Adipocyte (in vitro differentiated cells): Measurements from ENCODE around the gene DNAH11.

ENCODE experiments used
- DNase-seq: peaks from one replicate; pipeline ENCODE4 v3.0.0-alpha.2; 2015; ENCODE audit warnings: low read depth
- H3K27me3 ChIP-seq: replicated peaks from 2 replicates; pipeline ENCODE4 v1.7.0; 2013; ENCODE audit warnings: mild to moderate bottlenecking, low read length, moderate library complexity; ENCODE audit not compliant: control insufficient read depth, insufficient read depth
- H3K36me3 ChIP-seq: 2 replicates; pipeline ENCODE4 v1.7.0; 2013; ENCODE audit warnings: low read length, mild to moderate bottlenecking, moderate library complexity; ENCODE audit not compliant: control insufficient read depth, insufficient read depth, severe bottlenecking
- H3K4me1 ChIP-seq: 2 replicates; pipeline ENCODE4 v1.7.0; 2013; ENCODE audit warnings: mild to moderate bottlenecking, low read length, moderate library complexity; ENCODE audit not compliant: control insufficient read depth, insufficient read depth
- H3K4me3 ChIP-seq: 2 replicates; pipeline ENCODE4 v1.7.0; 2013; ENCODE audit warnings: mild to moderate bottlenecking, low read length, moderate library complexity
- H3K9ac ChIP-seq: 2 replicates; pipeline ENCODE4 v1.7.0; 2013; ENCODE audit warnings: mild to moderate bottlenecking, low read length, moderate library complexity
- H3K9me3 ChIP-seq: 2 replicates; pipeline ENCODE4 v1.7.0; 2013; ENCODE audit warnings: mild to moderate bottlenecking, low read length, moderate library complexity; ENCODE audit not compliant: control insufficient read depth

The DNAH11 gene

DNA sequence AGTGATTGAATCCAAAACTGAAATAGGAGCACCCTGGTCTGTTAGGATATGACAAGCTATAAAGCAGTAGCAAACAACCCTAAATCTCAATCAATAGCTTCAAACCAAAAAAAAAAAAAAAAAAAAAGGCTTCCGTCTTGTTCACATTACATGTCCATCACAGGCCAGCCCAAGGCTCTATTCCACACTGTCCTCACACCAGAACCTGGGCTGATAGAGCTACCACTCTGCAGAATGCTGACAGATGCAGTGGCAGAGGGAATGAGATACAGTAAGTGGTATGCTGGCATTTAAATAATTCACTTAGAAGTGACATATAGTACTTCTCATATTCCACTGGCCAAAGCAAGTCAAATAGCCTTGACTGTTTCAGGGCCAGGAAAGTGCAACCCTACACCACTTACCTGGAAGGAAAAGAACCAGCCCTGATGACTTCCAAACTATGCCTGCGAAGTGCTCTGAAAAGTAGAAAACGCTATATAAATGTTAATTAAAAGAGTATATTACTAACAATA, 397.1 kb downstream of the DNAH11 start:
- H3K36me3 ChIP-seq: peaks cover 3% of the 10 kb centered on the region
- peaks cover 2% of the 10 kb centered on the region for H3K9me3 ChIP-seq
- peaks cover 9% of the 10 kb centered on the region for H3K4me1 ChIP-seq
- no peak overlapping the region for H3K9ac ChIP-seq
- no peaks in the 10 kb centered on the region for H3K27me3 ChIP-seq
- no peak overlapping the region for H3K4me3 ChIP-seq
- DNase-seq: no peak

DNA sequence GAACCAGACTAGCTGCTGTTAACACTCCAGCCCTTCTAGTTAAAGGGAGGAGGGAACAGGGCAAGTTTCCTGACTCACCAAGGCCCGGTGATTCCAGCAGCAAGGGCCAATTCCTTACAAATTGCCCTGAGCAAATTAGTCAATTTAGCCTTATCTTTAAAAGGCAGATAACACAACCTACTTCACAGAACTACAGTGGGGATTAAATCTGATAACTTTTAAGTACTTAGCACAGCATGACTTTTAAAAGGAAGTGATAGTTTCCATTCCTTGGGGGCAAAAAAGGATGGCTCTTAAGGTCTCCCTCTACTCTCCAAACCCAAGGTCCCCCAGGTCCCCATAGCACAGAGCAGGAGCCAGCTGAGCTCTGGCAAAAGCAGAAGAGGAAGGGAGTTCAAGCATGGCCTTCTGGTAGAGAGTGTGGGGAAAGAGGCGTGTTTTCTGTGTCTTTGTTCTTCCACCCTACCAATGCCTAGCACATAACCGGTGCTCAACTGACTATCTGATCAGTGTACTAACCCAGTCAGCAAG, 398.8 kb downstream of the DNAH11 start:
- Histone ChIP-seq H3K9me3 (no peaks in the 10 kb centered on the region), H3K4me3 (no peak overlapping the region), H3K9ac (no peak overlapping the region), H3K36me3 (peaks cover 3% of the 10 kb centered on the region), H3K4me1 (peaks cover 11% of the 10 kb centered on the region), H3K27me3 (no peaks in the 10 kb centered on the region)
- no peak for DNase-seq

DNA sequence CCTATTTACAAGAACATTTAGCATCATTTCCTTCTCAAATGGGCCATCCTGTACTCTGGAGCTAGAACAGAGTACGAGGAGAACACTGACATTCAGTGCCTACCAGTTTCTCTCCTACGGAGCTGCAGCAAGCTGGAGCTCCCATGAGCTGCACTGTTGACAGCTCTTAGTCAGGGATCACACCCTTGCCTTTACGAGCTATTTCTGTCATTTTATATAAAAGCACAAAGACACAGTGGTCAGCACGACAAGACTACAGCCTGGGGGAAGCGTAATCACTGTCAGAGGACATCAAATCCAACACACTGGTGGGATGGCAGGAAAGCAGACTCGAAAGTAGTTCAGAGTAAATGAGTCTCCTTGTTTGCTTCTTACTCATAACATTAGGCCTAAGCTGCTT, 400.1 kb downstream of the DNAH11 start:
- no peak overlapping the region for H3K9ac ChIP-seq
- no peaks in the 10 kb centered on the region for H3K27me3 ChIP-seq
- no peak overlapping the region for H3K4me3 ChIP-seq
- no peak for DNase-seq
- peaks cover 3% of the 10 kb centered on the region for H3K36me3 ChIP-seq
- peaks cover 17% of the 10 kb centered on the region for H3K4me1 ChIP-seq
- H3K9me3 ChIP-seq: no peaks in the 10 kb centered on the region

DNA sequence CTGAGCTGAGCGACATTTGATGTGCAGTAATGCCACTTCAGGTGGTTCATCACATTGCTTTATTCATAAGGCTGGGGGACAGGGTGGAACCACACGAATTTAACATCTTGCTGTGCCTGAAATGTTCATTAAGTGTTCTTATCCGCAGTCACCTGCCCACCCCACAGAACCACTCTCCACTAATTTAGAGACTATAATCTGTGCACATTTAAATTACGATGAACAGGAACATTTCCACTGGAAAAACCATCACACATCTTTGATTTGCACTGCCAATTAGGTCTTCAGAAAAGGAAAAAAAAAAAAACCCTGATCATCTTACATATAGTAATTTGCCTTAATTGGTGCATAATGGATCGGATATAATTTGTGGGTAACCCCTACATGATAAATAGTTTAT, 400.6 kb downstream of the DNAH11 start:
- Histone ChIP-seq H3K9ac (no peak overlapping the region), H3K27me3 (no peaks in the 10 kb centered on the region), H3K4me1 (peaks cover 21% of the 10 kb centered on the region), H3K9me3 (no peaks in the 10 kb centered on the region), H3K36me3 (no peaks in the 10 kb centered on the region), H3K4me3 (no peak overlapping the region)
- no peak for DNase-seq

DNA sequence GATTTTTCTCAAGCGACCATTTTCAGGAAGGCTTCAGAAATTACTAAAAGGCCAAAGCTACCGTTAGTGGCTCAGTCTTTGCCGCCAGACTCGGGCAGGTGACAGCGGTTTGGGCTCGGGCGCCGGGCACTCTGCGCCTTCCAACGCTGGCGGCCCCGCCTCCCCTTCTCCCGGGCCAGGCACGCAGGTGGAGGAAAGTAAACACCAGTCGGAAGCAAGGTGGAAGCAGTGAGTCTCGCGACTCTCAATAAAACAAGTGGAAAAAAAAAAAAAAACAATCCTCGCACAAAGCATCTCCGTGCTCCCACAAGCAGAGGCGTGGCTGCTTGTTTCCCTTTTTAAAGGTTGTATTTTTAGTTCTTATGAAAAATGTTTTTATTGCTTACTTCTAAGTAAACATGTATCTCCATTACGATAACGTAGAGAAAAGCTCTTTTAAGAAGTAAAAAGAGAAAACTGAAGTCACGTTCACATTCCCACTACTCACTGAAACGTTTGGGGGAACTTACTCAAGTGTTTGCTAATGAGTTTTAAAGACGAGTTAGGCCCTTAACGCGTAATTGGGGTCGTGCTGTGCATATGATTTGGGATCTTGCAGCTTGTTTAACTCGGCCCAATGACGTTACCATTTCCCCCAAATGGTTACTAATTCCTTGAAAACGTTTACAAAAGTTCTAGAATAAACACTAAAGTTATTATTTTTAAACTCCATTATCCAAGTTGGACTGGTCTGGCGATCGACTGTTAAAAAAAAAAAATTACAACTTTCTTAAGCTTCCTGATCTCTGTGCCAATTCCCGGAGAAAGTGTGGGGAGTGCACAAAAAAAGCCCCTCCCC, 402.0 kb downstream of the DNAH11 start:
- Histone ChIP-seq H3K9ac (peak overlapping the region; percentile 85), H3K4me1 (peaks cover 18% of the 10 kb centered on the region), H3K36me3 (no peaks in the 10 kb centered on the region), H3K9me3 (no peaks in the 10 kb centered on the region), H3K4me3 (peak overlapping the region; percentile 88), H3K27me3 (no peaks in the 10 kb centered on the region)
- peak; percentile 44 for DNase-seq

DNA sequence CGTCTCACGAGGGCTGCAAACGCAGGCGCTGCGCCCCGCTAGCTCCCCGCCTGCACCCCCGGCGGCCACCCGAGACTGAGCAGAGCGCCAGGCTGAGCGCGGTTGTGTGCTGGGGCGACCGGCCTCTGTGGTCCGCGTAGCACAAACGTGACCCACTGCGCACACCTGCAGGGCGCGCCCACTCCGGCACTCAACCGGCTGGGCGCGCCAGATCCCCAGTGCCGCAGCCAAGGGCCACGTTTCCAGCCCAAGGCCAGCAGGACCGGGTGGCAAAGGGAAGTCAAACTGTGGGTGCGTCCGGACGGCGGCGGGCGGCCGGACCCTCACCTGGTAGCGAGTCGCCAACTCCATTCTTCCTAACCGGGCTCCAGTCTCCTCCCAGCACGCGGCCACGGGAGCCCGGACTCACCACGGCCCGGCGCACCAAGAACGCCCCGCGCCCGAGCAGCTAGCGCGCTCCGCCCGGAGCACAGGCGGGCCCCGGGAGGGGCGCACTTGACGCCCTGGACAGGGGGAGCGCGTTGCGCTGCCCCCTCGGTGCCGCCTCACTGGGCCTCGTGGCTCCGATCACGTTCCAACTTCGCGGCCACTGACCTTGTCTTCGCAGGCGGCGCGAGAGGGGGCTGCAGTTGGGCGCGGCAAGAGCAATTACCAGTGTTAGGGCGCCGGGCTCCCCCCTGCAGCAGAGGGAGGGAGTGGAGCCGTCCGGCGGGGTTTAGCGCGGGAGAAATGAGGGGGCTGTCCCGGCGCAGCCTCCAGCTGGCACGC, 402.8 kb downstream of the DNAH11 start, which contains the start of gene CDCA7L:
Gene CDCA7L, minus strand, starts transcription at position 446 of the 768 bp plus-strand sequence. Its CDS starts 95 bp downstream, at position 351.
- Histone ChIP-seq H3K9me3 (no peaks in the 10 kb centered on the region), H3K9ac (peak within 1 kb of the TSS; percentile 85), H3K4me1 (peaks cover 18% of the 10 kb centered on the region), H3K4me3 (peak within 1 kb of the TSS; percentile 88), H3K27me3 (no peaks in the 10 kb centered on the region), H3K36me3 (no peaks in the 10 kb centered on the region)
- DNase-seq: peak; percentile 89

DNA sequence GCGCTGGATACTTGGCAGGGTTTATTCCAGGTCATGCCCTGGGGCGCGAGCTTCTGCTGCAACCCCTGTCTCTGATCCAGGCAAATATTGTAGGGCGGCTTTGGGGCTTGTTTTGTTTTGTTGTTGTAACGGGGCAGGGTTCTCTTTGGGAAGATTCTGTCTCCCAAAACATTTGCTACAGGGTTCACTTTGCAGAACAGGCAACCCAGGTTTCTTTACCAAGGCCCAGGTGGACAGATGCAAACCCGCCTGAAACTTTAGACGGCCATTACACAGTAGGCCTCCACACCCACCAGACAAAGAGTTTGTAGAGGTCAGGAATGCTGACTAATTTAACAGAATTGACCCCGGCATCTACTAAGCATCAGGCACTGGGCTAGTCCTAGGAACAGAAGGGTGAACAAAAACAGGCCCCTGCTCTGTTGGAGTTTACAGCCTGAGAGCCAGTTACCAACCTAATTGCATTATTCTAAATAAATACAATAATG, 403.4 kb downstream of the DNAH11 start:
- H3K4me3 ChIP-seq: peak overlapping the region; percentile 88

DNA sequence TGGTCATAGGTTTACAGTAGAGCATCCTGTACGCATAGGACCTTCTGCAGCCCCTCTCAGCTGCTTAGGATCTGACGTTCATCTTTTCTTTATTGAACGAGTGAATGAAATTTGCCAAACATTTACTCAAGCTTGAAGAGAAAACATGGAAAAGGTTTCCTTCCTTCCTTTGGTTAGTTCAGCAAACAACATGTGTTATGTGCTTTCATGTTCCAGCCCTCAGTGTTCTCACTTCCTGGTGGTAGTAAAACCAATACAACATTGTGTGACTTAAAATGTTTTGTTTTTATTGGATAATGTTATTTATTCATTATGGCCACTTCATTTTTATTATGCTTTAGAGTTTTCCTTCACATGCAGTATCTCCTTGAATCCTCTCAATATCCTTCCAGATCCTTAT, 404.2 kb downstream of the DNAH11 start:
- Histone ChIP-seq H3K9ac (no peak overlapping the region), H3K27me3 (no peaks in the 10 kb centered on the region), H3K36me3 (no peaks in the 10 kb centered on the region), H3K4me1 (peaks cover 18% of the 10 kb centered on the region), H3K4me3 (no peak overlapping the region), H3K9me3 (no peaks in the 10 kb centered on the region)
- DNase-seq: no peak

More for the DNA sequence above, 403.4 kb downstream of the DNAH11 start:
- H3K36me3 ChIP-seq: no peaks in the 10 kb centered on the region
- no peaks in the 10 kb centered on the region for H3K9me3 ChIP-seq
- H3K4me1 ChIP-seq: peaks cover 18% of the 10 kb centered on the region
- no peak for DNase-seq
- peak overlapping the region; percentile 85 for H3K9ac ChIP-seq
- no peaks in the 10 kb centered on the region for H3K27me3 ChIP-seq

DNA sequence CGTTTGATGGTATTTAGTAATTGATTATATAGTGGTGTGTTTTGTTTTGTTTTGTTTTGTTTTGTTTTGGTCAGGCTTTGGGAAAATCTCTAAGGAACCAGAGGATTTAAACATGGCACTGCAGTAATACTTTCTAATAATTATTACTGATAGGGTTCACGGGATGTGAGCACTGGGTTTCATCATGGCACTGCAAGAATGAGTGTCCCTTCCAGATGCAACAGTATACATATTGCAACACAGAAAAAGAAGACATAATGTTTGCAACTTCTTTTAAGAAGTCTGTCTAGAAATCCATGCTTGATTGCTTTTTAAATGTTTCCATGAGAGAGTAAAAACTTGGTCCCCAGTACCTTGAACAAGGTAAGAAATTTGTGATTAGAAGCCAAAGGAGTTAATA, 405.1 kb downstream of the DNAH11 start:
- H3K4me3 ChIP-seq: no peak overlapping the region
- DNase-seq: no peak
- H3K27me3 ChIP-seq: no peaks in the 10 kb centered on the region
- H3K9ac ChIP-seq: no peak overlapping the region
- no peaks in the 10 kb centered on the region for H3K36me3 ChIP-seq
- peaks cover 18% of the 10 kb centered on the region for H3K4me1 ChIP-seq
- no peaks in the 10 kb centered on the region for H3K9me3 ChIP-seq

DNA sequence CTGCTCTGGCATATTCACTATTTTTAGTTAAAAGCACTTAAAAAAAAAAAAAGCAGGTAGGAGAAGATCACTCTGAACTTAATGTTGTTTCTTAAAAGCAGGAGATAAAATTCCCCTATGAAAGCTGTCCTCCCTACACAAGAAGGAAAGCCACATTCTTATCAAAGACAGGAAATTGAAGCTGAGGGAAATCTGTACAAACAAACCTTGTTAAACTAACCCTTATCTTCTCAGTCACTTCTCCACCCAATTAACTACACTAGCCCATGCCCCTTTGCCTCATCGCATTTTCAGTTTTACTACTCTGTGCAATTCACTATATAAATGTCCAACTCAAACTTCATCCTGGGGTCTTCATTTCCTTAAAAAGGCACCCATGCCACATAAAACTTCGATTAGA, 405.5 kb downstream of the DNAH11 start:
- peaks cover 18% of the 10 kb centered on the region for H3K4me1 ChIP-seq
- H3K36me3 ChIP-seq: no peaks in the 10 kb centered on the region
- H3K27me3 ChIP-seq: no peaks in the 10 kb centered on the region
- DNase-seq: no peak
- H3K9me3 ChIP-seq: no peaks in the 10 kb centered on the region
- no peak overlapping the region for H3K4me3 ChIP-seq
- H3K9ac ChIP-seq: no peak overlapping the region
